HL-60 (cell line): ENCODE results near the gene YARS2.

Experiments used
- GABPA ChIP-seq: IDR thresholded peaks from 2 replicates; pipeline ENCODE4 v1.6.1; 2012; ENCODE audit warnings: low read depth
- TF ChIP-seq, protein P1 (sequence below): IDR thresholded peaks from one replicate; pipeline ENCODE4 v1.5.1; 2011; ENCODE audit warnings: low read length, control low read depth, inconsistent platforms; ENCODE audit not compliant: insufficient read depth

- TF ChIP-seq, protein P1, sequence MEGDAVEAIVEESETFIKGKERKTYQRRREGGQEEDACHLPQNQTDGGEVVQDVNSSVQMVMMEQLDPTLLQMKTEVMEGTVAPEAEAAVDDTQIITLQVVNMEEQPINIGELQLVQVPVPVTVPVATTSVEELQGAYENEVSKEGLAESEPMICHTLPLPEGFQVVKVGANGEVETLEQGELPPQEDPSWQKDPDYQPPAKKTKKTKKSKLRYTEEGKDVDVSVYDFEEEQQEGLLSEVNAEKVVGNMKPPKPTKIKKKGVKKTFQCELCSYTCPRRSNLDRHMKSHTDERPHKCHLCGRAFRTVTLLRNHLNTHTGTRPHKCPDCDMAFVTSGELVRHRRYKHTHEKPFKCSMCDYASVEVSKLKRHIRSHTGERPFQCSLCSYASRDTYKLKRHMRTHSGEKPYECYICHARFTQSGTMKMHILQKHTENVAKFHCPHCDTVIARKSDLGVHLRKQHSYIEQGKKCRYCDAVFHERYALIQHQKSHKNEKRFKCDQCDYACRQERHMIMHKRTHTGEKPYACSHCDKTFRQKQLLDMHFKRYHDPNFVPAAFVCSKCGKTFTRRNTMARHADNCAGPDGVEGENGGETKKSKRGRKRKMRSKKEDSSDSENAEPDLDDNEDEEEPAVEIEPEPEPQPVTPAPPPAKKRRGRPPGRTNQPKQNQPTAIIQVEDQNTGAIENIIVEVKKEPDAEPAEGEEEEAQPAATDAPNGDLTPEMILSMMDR: no peak
- no peak for TF ChIP-seq GABPA
Observed at GRCh38 chr12:32789446-32789845, 33.7 kb upstream of the YARS2 start.
